GM12878 (cell line): Measurements from ENCODE around the gene DCDC2C. TPM values are rescaled to one million over a fixed set of nuclear protein-coding genes. Genes with fewer than 3 reads are reported as not detected.

Experiments
- ATAC-seq: fragments of 200-7000 bp; cut with Tn5 transposase; 3 replicates; pipeline ENCODE4 v1.9.1; 2020; ENCODE audit warnings: mild to moderate bottlenecking, moderate library complexity
- BruUV-seq: library from RNA; stranded (reverse); fragments of 400-500 nt; replicated peaks from 2 replicates; lab custom pipeline; 2021; lab: Mats Ljungman, UMichigan
- CTCF ChIA-PET: fragments of 300-600 bp; sonication (Branson Sonifier 250); formaldehyde crosslinking; extraction: SDS; loops from one replicate; lab custom pipeline; 2021; ENCODE audit warnings: inconsistent platforms; lab: Yijun Ruan, JAX
- POLR2A ChIA-PET: fragments of 350-600 bp; formaldehyde crosslinking; extraction: SDS; loops from one replicate; lab custom pipeline; 2021; ENCODE audit warnings: inconsistent platforms; lab: Charles Lee
- RAD21 ChIA-PET: fragments of 300-600 bp; sonication (Branson Sonifier 250); formaldehyde crosslinking; loops from one replicate; lab custom pipeline; 2023; ENCODE audit warnings: antibody characterized with exemption; ENCODE audit not compliant: unreplicated experiment; lab: Charles Lee
- SMC1A ChIA-PET: fragments of 300-600 bp; sonication (Branson Sonifier 250); formaldehyde crosslinking; loops from one replicate; lab custom pipeline; 2023; ENCODE audit not compliant: unreplicated experiment, uncharacterized antibody; lab: Charles Lee
- DNase-seq: peaks from one replicate; pipeline ENCODE4 v3.0.0-alpha.2; 2011; ENCODE audit warnings: low read depth, low spot score
- FAIRE-seq: peaks from 3 replicates; lab custom pipeline; 2011; peaks lifted over from hg19 to GRCh38; lab: Jason Lieb, UNC
- H2AFZ ChIP-seq: 2 replicates; pipeline ENCODE4 v1.6.0; 2011; ENCODE audit warnings: low read depth, low read length, control low read depth; ENCODE audit not compliant: control insufficient read depth
- H3K27ac ChIP-seq: 2 replicates; pipeline ENCODE4 v1.5.1; 2011; ENCODE audit warnings: control low read depth; ENCODE audit not compliant: control insufficient read depth, insufficient read depth
- H3K27me3 ChIP-seq, 2 experiments: replicated peaks in 1 of 2; 2 replicates each; pipeline versions ENCODE4 v1.6.0 to v1.6.1; 2011; ENCODE audit warnings: low read length in 1 of 2; ENCODE audit not compliant: control insufficient read depth in 2 of 2, insufficient read depth in 2 of 2
- H3K36me3 ChIP-seq, 2 experiments: 2 replicates each; pipeline ENCODE4 v1.5.1; 2011; ENCODE audit warnings: low read length in 1 of 2; ENCODE audit not compliant: control insufficient read depth in 2 of 2, insufficient read depth in 2 of 2
- H3K4me1 ChIP-seq: 2 replicates; pipeline ENCODE4 v1.6.1; 2011; ENCODE audit warnings: mild to moderate bottlenecking, low read length, moderate library complexity, mixed read lengths; ENCODE audit not compliant: control insufficient read depth, insufficient read depth
- H3K4me2 ChIP-seq: 2 replicates; pipeline ENCODE4 v1.6.0; 2011; ENCODE audit warnings: control low read depth; ENCODE audit not compliant: control insufficient read depth, insufficient read depth
- H3K4me3 ChIP-seq: fragments of 200-600 bp; sonication (generic); 2 replicates; pipeline ENCODE4 v1.5.1; 2016
- H3K79me2 ChIP-seq: 2 replicates; pipeline ENCODE4 v1.6.0; 2011; ENCODE audit warnings: low read length; ENCODE audit not compliant: control insufficient read depth, insufficient read depth
- H3K9ac ChIP-seq: 2 replicates; pipeline ENCODE4 v1.8.0; 2011; ENCODE audit warnings: low read length, control low read depth, mixed read lengths; ENCODE audit not compliant: control insufficient read depth, insufficient read depth
- H3K9me3 ChIP-seq: replicated peaks from 3 replicates; pipeline ENCODE4 v1.5.1; 2011; ENCODE audit warnings: mild to moderate bottlenecking, low read length; ENCODE audit not compliant: control insufficient read depth, insufficient read depth
- H4K20me1 ChIP-seq: 2 replicates; pipeline ENCODE4 v1.6.0; 2011; ENCODE audit not compliant: control insufficient read depth, insufficient read depth
- BHLHE40 ChIP-seq, 2 experiments: fragments of 450-650 bp in 1 of 2; IDR thresholded peaks; 2 replicates each; pipeline ENCODE4 v1.6.1; 2011 to 2017; ENCODE audit warnings: low read depth in 2 of 2, borderline replicate concordance in 1 of 2, improper control_type of control experiment in 1 of 2, low read length in 1 of 2, mild to moderate bottlenecking in 1 of 2
- CEBPB ChIP-seq, 2 experiments: fragments of 150-350 bp in 1 of 2; IDR thresholded peaks; 2 replicates each; pipeline ENCODE4 v1.6.1; 2012 to 2014; ENCODE audit warnings: low read depth in 2 of 2, low read length in 2 of 2, borderline replicate concordance in 1 of 2, inconsistent platforms in 1 of 2
- FOXM1 ChIP-seq: IDR thresholded peaks from 2 replicates; pipeline ENCODE4 v1.6.1; 2012; ENCODE audit warnings: low read depth, mild to moderate bottlenecking, inconsistent platforms, low read length, moderate library complexity
- HSF1 ChIP-seq: fragments of 150-350 bp; IDR thresholded peaks from 2 replicates; pipeline ENCODE4 v1.6.1; 2014; ENCODE audit warnings: mild to moderate bottlenecking, low read depth, low read length
- KAT2A ChIP-seq: conservative IDR thresholded peaks from 2 replicates; pipeline ENCODE4 v1.6.1; 2011; ENCODE audit warnings: low read depth, low read length; ENCODE audit not compliant: control insufficient read depth
- KLF5 ChIP-seq: fragments of 450-650 bp; IDR thresholded peaks from 2 replicates; pipeline ENCODE4 v1.6.1; 2014; ENCODE audit warnings: mild to moderate bottlenecking; ENCODE audit not compliant: partially characterized antibody
- MTA3 ChIP-seq: IDR thresholded peaks from 2 replicates; pipeline ENCODE4 v1.6.1; 2012; ENCODE audit warnings: low read length, inconsistent platforms, borderline replicate concordance
- SIN3A ChIP-seq: IDR thresholded peaks from 2 replicates; pipeline ENCODE4 v1.6.1; 2012; ENCODE audit warnings: low read depth, low read length, improper control_type of control experiment
- TAF1 ChIP-seq: IDR thresholded peaks from 2 replicates; pipeline ENCODE4 v1.6.1; 2011; ENCODE audit warnings: mild to moderate bottlenecking, low read depth, low read length, borderline replicate concordance
- ZNF384 ChIP-seq: IDR thresholded peaks from 2 replicates; pipeline ENCODE4 v1.6.1; 2012; ENCODE audit warnings: low read depth, mild to moderate bottlenecking, low read length, improper control_type of control experiment, borderline replicate concordance
- ZSCAN29 ChIP-seq: fragments of 450-650 bp; IDR thresholded peaks from 2 replicates; pipeline ENCODE4 v1.6.1; 2017; ENCODE audit warnings: mild to moderate bottlenecking, moderate library complexity
- WGBS: methylation state at CpG from one replicate; pipeline ENCODE4 v1.1.6; 2016; ENCODE audit warnings: low lambda C conversion rate; ENCODE audit not compliant: insufficient replicate concordance, insufficient coverage; ENCODE audit errors: missing lambda C conversion rate; 5-methylcytosine and 5-hydroxymethylcytosine counted together
- in situ Hi-C: fragments of 300-500 bp; cut with MboI; formaldehyde crosslinking; loops from 9 replicates; pipeline ENCODE4 v1.14.3; 2018; ENCODE audit warnings: mixed read lengths
- intact Hi-C: fragments of 100-400 bp; cut with micrococcal nuclease; formaldehyde crosslinking; loops from one replicate; pipeline ENCODE4 v1.14.2; 2022; ENCODE audit not compliant: unreplicated experiment
- polyA plus RNA-seq, 11 experiments: library from polyadenylated mRNA; depleted of rRNA in 4 of 11; unstranded in 6 of 11; stranded (reverse) in 5 of 11; fragments of >200 nt; fragmentation: Nextera tagmentation in 4 of 11; fragmentation: Illumina TruSeq in 1 of 11; extraction: Ambion mirVana in 4 of 11; extraction: Trizol in 1 of 11; gene quantifications; 1 replicate in 1 of 11; 2 replicates in 10 of 11; pipeline versions ENCODE4 v1.2.1 to v1.2.3, GENCODE V29; 2011 to 2016; ENCODE audit warnings: inconsistent platforms in 2 of 11, missing spikeins in 2 of 11, low read depth in 1 of 11
- total RNA-seq, 4 experiments: library from RNA; depleted of rRNA in 3 of 4; stranded (reverse); fragments of >200 nt in 3 of 4; fragmentation: Illumina TruSeq in 1 of 4; extraction: Trizol in 1 of 4; gene quantifications; 2 replicates each; pipeline versions ENCODE4 v1.2.1 to v1.2.3, GENCODE V29; 2013 to 2021

The DCDC2C gene
- total and polyA plus RNA-seq, 10 of the 15 experiments (the other 5 are each of a cell fraction or from before 2014, with no cell fraction given): not detected

- ATAC-seq: no peak
- no peak for FAIRE-seq
- ChIA-PET CTCF (interaction anchor here (0.5 to 4.5 kb wide), 19 partner anchors 9 to 657 kb away, joined by 3 to 51 read pairs (median 4); no protein-coding TSS in a partner anchor), POLR2A (interaction anchor here (1.3 kb wide), 1 partner anchor 53 kb away, joined by 3 read pairs; no protein-coding TSS in a partner anchor), SMC1A (interaction anchor here (1.1 to 2.4 kb wide), 5 partner anchors 15 to 56 kb away, joined by 3 to 10 read pairs (median 3); no protein-coding TSS in a partner anchor), RAD21 (interaction anchor here (0.6 to 2.4 kb wide), 4 partner anchors 18 to 100 kb away, joined by 3 to 15 read pairs (median 4); no protein-coding TSS in a partner anchor)
- Histone ChIP-seq H3K36me3 (no peaks in the 10 kb centered on the region), H3K27me3 (no peaks in the 10 kb centered on the region; a peak in 2 of 4 replicates), H3K4me2 (no peak overlapping the region), H3K4me3 (no peak overlapping the region), H3K4me1 (no peaks in the 10 kb centered on the region), H3K27ac (no peak overlapping the region), H2AFZ (no peak overlapping the region), H3K9ac (no peak overlapping the region), H3K9me3 (no peaks in the 10 kb centered on the region), H4K20me1 (no peaks in the 10 kb centered on the region), H3K79me2 (no peaks in the 10 kb centered on the region)
- WGBS: 40% methylated on average over 12 of the region's 12 CpGs
- no TSS peak for BruUV-seq
- intact Hi-C loops: loop anchor here (1.0 kb wide), 2 partner anchors 53 to 100 kb away; no protein-coding TSS in a partner anchor
- no peak for DNase-seq
- in situ Hi-C loops: no loop called here
- TF ChIP-seq KLF5 (no peak), KAT2A (no peak), TAF1 (no peak), CEBPB (IDR thresholded peaks at IDR 0.05; ENCODE audit: borderline replicate concordance in 1 of 2, low read depth in 2 of 2, low read length in 2 of 2) (no peak), HSF1 (no peak), SIN3A (no peak), MTA3 (no peak), ZSCAN29 (no peak), FOXM1 (no peak), ZNF384 (no peak), BHLHE40 (IDR thresholded peaks at IDR 0.05; ENCODE audit: borderline replicate concordance in 1 of 2, low read depth in 2 of 2, low read length in 1 of 2) (no peak)
These were observed 24.1 kb downstream of the DCDC2C start for GRCh38 chr2:3727397-3728045.
